GM12878 (cell line): ENCODE measurements around the gene ROBO4. TPM values are rescaled to one million over a fixed set of nuclear protein-coding genes. Genes with fewer than 3 reads are reported as not detected.

Source experiments
- ATAC-seq: fragments of 200-7000 bp; cut with Tn5 transposase; 3 replicates; pipeline ENCODE4 v1.9.1; 2020; ENCODE audit warnings: mild to moderate bottlenecking, moderate library complexity
- BruUV-seq: library from RNA; stranded (reverse); fragments of 400-500 nt; replicated peaks from 2 replicates; lab custom pipeline; 2021; lab: Mats Ljungman, UMichigan
- CTCF ChIA-PET: fragments of 300-600 bp; sonication (Branson Sonifier 250); formaldehyde crosslinking; extraction: SDS; loops from one replicate; lab custom pipeline; 2021; ENCODE audit warnings: inconsistent platforms; lab: Yijun Ruan, JAX
- POLR2A ChIA-PET: fragments of 350-600 bp; formaldehyde crosslinking; extraction: SDS; loops from one replicate; lab custom pipeline; 2021; ENCODE audit warnings: inconsistent platforms; lab: Charles Lee
- RAD21 ChIA-PET: fragments of 300-600 bp; sonication (Branson Sonifier 250); formaldehyde crosslinking; loops from one replicate; lab custom pipeline; 2023; ENCODE audit warnings: antibody characterized with exemption; ENCODE audit not compliant: unreplicated experiment; lab: Charles Lee
- SMC1A ChIA-PET: fragments of 300-600 bp; sonication (Branson Sonifier 250); formaldehyde crosslinking; loops from one replicate; lab custom pipeline; 2023; ENCODE audit not compliant: unreplicated experiment, uncharacterized antibody; lab: Charles Lee
- DNase-seq: peaks from one replicate; pipeline ENCODE4 v3.0.0-alpha.2; 2011; ENCODE audit warnings: low read depth, low spot score
- FAIRE-seq: peaks from 3 replicates; lab custom pipeline; 2011; peaks lifted over from hg19 to GRCh38; lab: Jason Lieb, UNC
- H2AFZ ChIP-seq: 2 replicates; pipeline ENCODE4 v1.6.0; 2011; ENCODE audit warnings: low read depth, low read length, control low read depth; ENCODE audit not compliant: control insufficient read depth
- H3K27ac ChIP-seq: 2 replicates; pipeline ENCODE4 v1.5.1; 2011; ENCODE audit warnings: control low read depth; ENCODE audit not compliant: control insufficient read depth, insufficient read depth
- H3K27me3 ChIP-seq, 2 experiments: replicated peaks in 1 of 2; 2 replicates each; pipeline versions ENCODE4 v1.6.0 to v1.6.1; 2011; ENCODE audit warnings: low read length in 1 of 2; ENCODE audit not compliant: control insufficient read depth in 2 of 2, insufficient read depth in 2 of 2
- H3K36me3 ChIP-seq, 2 experiments: 2 replicates each; pipeline ENCODE4 v1.5.1; 2011; ENCODE audit warnings: low read length in 1 of 2; ENCODE audit not compliant: control insufficient read depth in 2 of 2, insufficient read depth in 2 of 2
- H3K4me1 ChIP-seq: 2 replicates; pipeline ENCODE4 v1.6.1; 2011; ENCODE audit warnings: mild to moderate bottlenecking, low read length, moderate library complexity, mixed read lengths; ENCODE audit not compliant: control insufficient read depth, insufficient read depth
- H3K4me2 ChIP-seq: 2 replicates; pipeline ENCODE4 v1.6.0; 2011; ENCODE audit warnings: control low read depth; ENCODE audit not compliant: control insufficient read depth, insufficient read depth
- H3K4me3 ChIP-seq: fragments of 200-600 bp; sonication (generic); 2 replicates; pipeline ENCODE4 v1.5.1; 2016
- H3K79me2 ChIP-seq: 2 replicates; pipeline ENCODE4 v1.6.0; 2011; ENCODE audit warnings: low read length; ENCODE audit not compliant: control insufficient read depth, insufficient read depth
- H3K9ac ChIP-seq: 2 replicates; pipeline ENCODE4 v1.8.0; 2011; ENCODE audit warnings: low read length, control low read depth, mixed read lengths; ENCODE audit not compliant: control insufficient read depth, insufficient read depth
- H3K9me3 ChIP-seq: replicated peaks from 3 replicates; pipeline ENCODE4 v1.5.1; 2011; ENCODE audit warnings: mild to moderate bottlenecking, low read length; ENCODE audit not compliant: control insufficient read depth, insufficient read depth
- H4K20me1 ChIP-seq: 2 replicates; pipeline ENCODE4 v1.6.0; 2011; ENCODE audit not compliant: control insufficient read depth, insufficient read depth
- ASH2L ChIP-seq: fragments of 300-600, 200-600 bp; sonication (generic); IDR thresholded peaks from 2 replicates; pipeline ENCODE4 v1.6.1; 2017; ENCODE audit warnings: low read depth, mild to moderate bottlenecking, borderline replicate concordance
- BHLHE40 ChIP-seq, 2 experiments: fragments of 450-650 bp in 1 of 2; IDR thresholded peaks; 2 replicates each; pipeline ENCODE4 v1.6.1; 2011 to 2017; ENCODE audit warnings: low read depth in 2 of 2, borderline replicate concordance in 1 of 2, improper control_type of control experiment in 1 of 2, low read length in 1 of 2, mild to moderate bottlenecking in 1 of 2
- ETV6 ChIP-seq, 2 experiments: fragments of 450-650 bp in 1 of 2; IDR thresholded peaks in 1 of 2; conservative IDR thresholded peaks in 1 of 2; 2 replicates each; pipeline ENCODE4 v1.6.1; 2014; ENCODE audit warnings: antibody characterized with exemption in 1 of 2, borderline replicate concordance in 1 of 2, low read depth in 1 of 2, mild to moderate bottlenecking in 1 of 2, moderate library complexity in 1 of 2
- MEF2A ChIP-seq: IDR thresholded peaks from 2 replicates; pipeline ENCODE4 v1.6.1; 2011; ENCODE audit warnings: low read depth, mild to moderate bottlenecking, low read length, moderate library complexity; ENCODE audit not compliant: insufficient read depth
- POLR2A ChIP-seq: IDR thresholded peaks from 2 replicates; pipeline ENCODE4 v1.6.1; 2011; ENCODE audit warnings: low read depth, mild to moderate bottlenecking, low read length
- RUNX3 ChIP-seq: IDR thresholded peaks from 2 replicates; pipeline ENCODE4 v1.6.1; 2012; ENCODE audit warnings: low read length, inconsistent platforms
- SMAD1 ChIP-seq: fragments of 450-650 bp; IDR thresholded peaks from 2 replicates; pipeline ENCODE4 v1.6.1; 2018; ENCODE audit warnings: mild to moderate bottlenecking, low read depth; ENCODE audit not compliant: partially characterized antibody
- SREBF1 ChIP-seq: IDR thresholded peaks from 2 replicates; pipeline ENCODE4 v1.6.1; 2012; ENCODE audit warnings: mild to moderate bottlenecking, low read length
- SUPT20H ChIP-seq: IDR thresholded peaks from 2 replicates; pipeline ENCODE4 v1.6.1; 2011; ENCODE audit warnings: low read depth, mild to moderate bottlenecking, low read length, moderate library complexity, borderline replicate concordance; ENCODE audit not compliant: control insufficient read depth
- ZNF207 ChIP-seq: fragments of 450-650 bp; IDR thresholded peaks from 2 replicates; pipeline ENCODE4 v1.6.1; 2014; ENCODE audit warnings: antibody characterized with exemption, mild to moderate bottlenecking, borderline replicate concordance
- ZNF687 ChIP-seq: fragments of 450-650 bp; IDR thresholded peaks from 2 replicates; pipeline ENCODE4 v1.6.1; 2017; ENCODE audit warnings: mild to moderate bottlenecking, moderate library complexity
- WGBS: methylation state at CpG from one replicate; pipeline ENCODE4 v1.1.6; 2016; ENCODE audit warnings: low lambda C conversion rate; ENCODE audit not compliant: insufficient replicate concordance, insufficient coverage; ENCODE audit errors: missing lambda C conversion rate; 5-methylcytosine and 5-hydroxymethylcytosine counted together
- in situ Hi-C: fragments of 300-500 bp; cut with MboI; formaldehyde crosslinking; loops from 9 replicates; pipeline ENCODE4 v1.14.3; 2018; ENCODE audit warnings: mixed read lengths
- intact Hi-C: fragments of 100-400 bp; cut with micrococcal nuclease; formaldehyde crosslinking; loops from one replicate; pipeline ENCODE4 v1.14.2; 2022; ENCODE audit not compliant: unreplicated experiment
- polyA plus RNA-seq, 11 experiments: library from polyadenylated mRNA; depleted of rRNA in 4 of 11; unstranded in 6 of 11; stranded (reverse) in 5 of 11; fragments of >200 nt; fragmentation: Nextera tagmentation in 4 of 11; fragmentation: Illumina TruSeq in 1 of 11; extraction: Ambion mirVana in 4 of 11; extraction: Trizol in 1 of 11; gene quantifications; 1 replicate in 1 of 11; 2 replicates in 10 of 11; pipeline versions ENCODE4 v1.2.1 to v1.2.3, GENCODE V29; 2011 to 2016; ENCODE audit warnings: inconsistent platforms in 2 of 11, missing spikeins in 2 of 11, low read depth in 1 of 11
- total RNA-seq, 4 experiments: library from RNA; depleted of rRNA in 3 of 4; stranded (reverse); fragments of >200 nt in 3 of 4; fragmentation: Illumina TruSeq in 1 of 4; extraction: Trizol in 1 of 4; gene quantifications; 2 replicates each; pipeline versions ENCODE4 v1.2.1 to v1.2.3, GENCODE V29; 2013 to 2021
- TF ChIP-seq, protein P1 (sequence below): fragments of 450-650 bp; IDR thresholded peaks from 2 replicates; pipeline ENCODE4 v1.6.1; 2017; ENCODE audit warnings: low read depth, mild to moderate bottlenecking, moderate library complexity
- TF ChIP-seq, protein P2 (sequence below): IDR thresholded peaks from 2 replicates; pipeline ENCODE4 v1.6.1; 2012; ENCODE audit warnings: mild to moderate bottlenecking, low read depth, low read length

The ROBO4 gene
- total and polyA plus RNA-seq, 10 of the 15 experiments (the other 5 are each of a cell fraction or from before 2014, with no cell fraction given): not detected

GRCh38 chr11:124930799-124931198 lies 33.1 kb upstream of the ROBO4 start:
- CTCF ChIA-PET: no interaction called here
- H2AFZ ChIP-seq: no peak overlapping the region
- H3K4me3 ChIP-seq: no peak overlapping the region
- H3K27ac ChIP-seq: no peak overlapping the region
- H3K9ac ChIP-seq: no peak overlapping the region
- no peak overlapping the region for H3K4me2 ChIP-seq
- ATAC-seq (peak; percentile 87), DNase-seq (no peak), FAIRE-seq (no peak)
- intact Hi-C loops (no loop called here), in situ Hi-C loops (no loop called here)
- POLR2A ChIA-PET: interaction anchor here (0.8 kb wide), 1 partner anchor 22 kb away, joined by 4 read pairs; no protein-coding TSS in a partner anchor
- H3K36me3 ChIP-seq: no peaks in the 10 kb centered on the region
- no peaks in the 10 kb centered on the region; the same call in 1 of the 2 replicates for H3K4me1 ChIP-seq
- no TSS peak for BruUV-seq
- no peaks in the 10 kb centered on the region for H4K20me1 ChIP-seq
- WGBS: 4% methylated on average over 3 of the region's 3 CpGs
- H3K27me3 ChIP-seq: no peaks in the 10 kb centered on the region; a peak in 1 of 4 replicates
- no peaks in the 10 kb centered on the region for H3K79me2 ChIP-seq
- no peaks in the 10 kb centered on the region for H3K9me3 ChIP-seq
- SMC1A ChIA-PET: interaction anchor here (1.0 kb wide), 1 partner anchor 211 kb away, joined by 3 read pairs; no protein-coding TSS in a partner anchor
- RAD21 ChIA-PET: no interaction called here
- TF ChIP-seq, protein P1, sequence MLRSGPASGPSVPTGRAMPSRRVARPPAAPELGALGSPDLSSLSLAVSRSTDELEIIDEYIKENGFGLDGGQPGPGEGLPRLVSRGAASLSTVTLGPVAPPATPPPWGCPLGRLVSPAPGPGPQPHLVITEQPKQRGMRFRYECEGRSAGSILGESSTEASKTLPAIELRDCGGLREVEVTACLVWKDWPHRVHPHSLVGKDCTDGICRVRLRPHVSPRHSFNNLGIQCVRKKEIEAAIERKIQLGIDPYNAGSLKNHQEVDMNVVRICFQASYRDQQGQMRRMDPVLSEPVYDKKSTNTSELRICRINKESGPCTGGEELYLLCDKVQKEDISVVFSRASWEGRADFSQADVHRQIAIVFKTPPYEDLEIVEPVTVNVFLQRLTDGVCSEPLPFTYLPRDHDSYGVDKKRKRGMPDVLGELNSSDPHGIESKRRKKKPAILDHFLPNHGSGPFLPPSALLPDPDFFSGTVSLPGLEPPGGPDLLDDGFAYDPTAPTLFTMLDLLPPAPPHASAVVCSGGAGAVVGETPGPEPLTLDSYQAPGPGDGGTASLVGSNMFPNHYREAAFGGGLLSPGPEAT: 0 out of 2 replicates have a peak, but pooled peaks have one; percentile 12
- no peak for TF ChIP-seq MEF2A
- no peak for TF ChIP-seq ETV6 (conservative IDR thresholded peaks at IDR 0.05 in 1 of 2, IDR thresholded peaks at IDR 0.05 in 1 of 2; ENCODE audit: borderline replicate concordance in 1 of 2, low read depth in 1 of 2)
- no peak for TF ChIP-seq ZNF687
- TF ChIP-seq POLR2A: no peak
- TF ChIP-seq, protein P2, sequence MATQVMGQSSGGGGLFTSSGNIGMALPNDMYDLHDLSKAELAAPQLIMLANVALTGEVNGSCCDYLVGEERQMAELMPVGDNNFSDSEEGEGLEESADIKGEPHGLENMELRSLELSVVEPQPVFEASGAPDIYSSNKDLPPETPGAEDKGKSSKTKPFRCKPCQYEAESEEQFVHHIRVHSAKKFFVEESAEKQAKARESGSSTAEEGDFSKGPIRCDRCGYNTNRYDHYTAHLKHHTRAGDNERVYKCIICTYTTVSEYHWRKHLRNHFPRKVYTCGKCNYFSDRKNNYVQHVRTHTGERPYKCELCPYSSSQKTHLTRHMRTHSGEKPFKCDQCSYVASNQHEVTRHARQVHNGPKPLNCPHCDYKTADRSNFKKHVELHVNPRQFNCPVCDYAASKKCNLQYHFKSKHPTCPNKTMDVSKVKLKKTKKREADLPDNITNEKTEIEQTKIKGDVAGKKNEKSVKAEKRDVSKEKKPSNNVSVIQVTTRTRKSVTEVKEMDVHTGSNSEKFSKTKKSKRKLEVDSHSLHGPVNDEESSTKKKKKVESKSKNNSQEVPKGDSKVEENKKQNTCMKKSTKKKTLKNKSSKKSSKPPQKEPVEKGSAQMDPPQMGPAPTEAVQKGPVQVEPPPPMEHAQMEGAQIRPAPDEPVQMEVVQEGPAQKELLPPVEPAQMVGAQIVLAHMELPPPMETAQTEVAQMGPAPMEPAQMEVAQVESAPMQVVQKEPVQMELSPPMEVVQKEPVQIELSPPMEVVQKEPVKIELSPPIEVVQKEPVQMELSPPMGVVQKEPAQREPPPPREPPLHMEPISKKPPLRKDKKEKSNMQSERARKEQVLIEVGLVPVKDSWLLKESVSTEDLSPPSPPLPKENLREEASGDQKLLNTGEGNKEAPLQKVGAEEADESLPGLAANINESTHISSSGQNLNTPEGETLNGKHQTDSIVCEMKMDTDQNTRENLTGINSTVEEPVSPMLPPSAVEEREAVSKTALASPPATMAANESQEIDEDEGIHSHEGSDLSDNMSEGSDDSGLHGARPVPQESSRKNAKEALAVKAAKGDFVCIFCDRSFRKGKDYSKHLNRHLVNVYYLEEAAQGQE: no peak
- no peak for TF ChIP-seq SMAD1
- TF ChIP-seq BHLHE40 (IDR thresholded peaks at IDR 0.05; ENCODE audit: borderline replicate concordance in 1 of 2, low read depth in 2 of 2, low read length in 1 of 2): no peak
- TF ChIP-seq ASH2L: no peak
- no peak for TF ChIP-seq SREBF1
- TF ChIP-seq SUPT20H: no peak
- TF ChIP-seq RUNX3: 0 out of 2 replicates have a peak, but pooled peaks have one; percentile 7
- TF ChIP-seq ZNF207: no peak
